ENCODE results near the gene SLX9. TPM values are rescaled to one million over a fixed set of nuclear protein-coding genes. Genes with fewer than 3 reads are reported as not detected.

The SLX9 gene
- total RNA-seq, 1 experiment from 2014 or later: 80.1 TPM

DNA sequence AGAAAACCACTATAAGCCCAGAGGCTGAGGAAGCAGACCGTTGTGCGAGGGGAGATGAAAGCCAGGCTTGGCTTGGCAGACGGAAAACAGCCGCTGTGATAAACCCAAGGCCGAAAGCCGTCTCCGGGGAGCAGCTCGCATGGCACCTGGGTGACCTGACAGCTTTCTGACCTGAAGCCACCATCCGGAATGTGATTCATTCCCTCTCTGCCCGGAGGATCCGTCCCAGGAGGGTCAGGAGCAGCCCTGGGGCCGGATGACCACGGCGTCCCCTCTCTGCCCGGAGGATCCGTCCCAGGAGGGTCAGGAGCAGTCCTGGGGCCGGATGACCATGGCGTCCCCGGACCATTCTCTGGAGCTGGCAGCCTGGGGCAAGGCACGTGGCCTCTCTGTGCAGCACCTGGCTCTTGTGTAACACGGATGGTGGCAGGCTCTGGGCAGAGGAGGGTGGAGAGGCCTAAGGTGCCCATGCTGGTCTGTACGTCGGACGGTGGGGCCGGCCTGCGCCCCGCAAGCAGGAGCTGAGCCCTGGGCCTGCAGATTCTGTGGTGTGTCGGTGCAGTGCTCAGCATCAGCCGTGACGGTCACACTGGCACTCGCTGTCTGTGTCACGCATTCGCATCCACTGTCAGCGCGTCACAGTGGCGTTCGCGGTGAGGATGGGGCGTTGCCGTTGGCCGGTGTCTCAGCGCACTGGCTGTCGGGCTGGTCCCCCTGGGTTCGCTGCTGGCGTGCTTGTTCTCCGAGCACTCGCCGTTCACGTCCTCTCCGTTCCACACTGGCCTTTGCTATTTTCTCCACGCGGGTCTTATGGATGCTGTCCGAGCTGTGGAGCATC is 50.3 kb downstream of the SLX9 start:
- BruUV-seq (replicated peaks): no TSS peak

DNA sequence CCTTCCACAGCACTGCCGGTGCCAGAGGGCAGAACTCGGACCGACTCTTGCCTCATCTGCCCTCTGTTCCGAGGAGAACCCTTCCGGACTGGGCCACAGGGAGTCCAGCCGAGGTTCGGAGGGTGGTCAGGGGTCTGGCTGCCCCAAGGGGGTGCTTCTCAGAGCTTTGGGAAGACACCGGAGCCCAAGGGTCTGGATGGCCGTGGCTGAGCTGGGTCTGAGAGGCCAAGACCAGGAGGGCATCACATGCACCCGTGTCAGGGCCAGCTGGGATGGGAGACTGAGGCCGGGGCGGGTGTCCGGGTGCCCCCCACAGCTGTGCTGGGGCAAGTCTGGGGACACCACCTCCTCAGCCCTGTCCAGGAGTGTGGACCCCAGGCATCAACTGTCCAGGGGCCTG is 51.1 kb downstream of the SLX9 start:
- ChIA-PET POLR2A (ENCODE audit: unreplicated experiment) (no interaction called here), CTCF (interaction anchor here (1.0 kb wide), 1 partner anchor 137 kb away, joined by 4 read pairs; no protein-coding TSS in a partner anchor)
- BruUV-seq (replicated peaks): no TSS peak
- no peaks in the 10 kb centered on the region for H3F3A ChIP-seq (ENCODE audit: low read length, unreplicated experiment)
- DNase-seq: no peak
- no peak overlapping the region for H3K4me3 ChIP-seq (ENCODE audit: low read length)
- intact Hi-C loops (cut with micrococcal nuclease): no loop called here
- H3K36me3 ChIP-seq (ENCODE audit: low read depth, low read length): no peaks in the 10 kb centered on the region
- H3K79me2 ChIP-seq (ENCODE audit: low read length): no peaks in the 10 kb centered on the region
- no peaks in the 10 kb centered on the region for H3K9me2 ChIP-seq (replicated peaks; ENCODE audit: low read length)
- H4K20me1 ChIP-seq (ENCODE audit: low read length): no peaks in the 10 kb centered on the region
- H3K4me1 ChIP-seq (ENCODE audit: insufficient read depth, low read length): no peaks in the 10 kb centered on the region
- no peaks in the 10 kb centered on the region for H3K9me3 ChIP-seq (ENCODE audit: low read length)
- ATAC-seq: no peak
- H3K4me2 ChIP-seq (ENCODE audit: low read length): no peak overlapping the region
- H3K9ac ChIP-seq (ENCODE audit: low read length): no peak overlapping the region
- TF ChIP-seq EZH2 (IDR thresholded peaks at IDR 0.05; ENCODE audit: low read length, unreplicated experiment): no peak
- TF ChIP-seq EZH2phosphoT487 (IDR thresholded peaks at IDR 0.05; ENCODE audit: borderline replicate concordance, low read length): no peak
- TF ChIP-seq, protein P1, sequence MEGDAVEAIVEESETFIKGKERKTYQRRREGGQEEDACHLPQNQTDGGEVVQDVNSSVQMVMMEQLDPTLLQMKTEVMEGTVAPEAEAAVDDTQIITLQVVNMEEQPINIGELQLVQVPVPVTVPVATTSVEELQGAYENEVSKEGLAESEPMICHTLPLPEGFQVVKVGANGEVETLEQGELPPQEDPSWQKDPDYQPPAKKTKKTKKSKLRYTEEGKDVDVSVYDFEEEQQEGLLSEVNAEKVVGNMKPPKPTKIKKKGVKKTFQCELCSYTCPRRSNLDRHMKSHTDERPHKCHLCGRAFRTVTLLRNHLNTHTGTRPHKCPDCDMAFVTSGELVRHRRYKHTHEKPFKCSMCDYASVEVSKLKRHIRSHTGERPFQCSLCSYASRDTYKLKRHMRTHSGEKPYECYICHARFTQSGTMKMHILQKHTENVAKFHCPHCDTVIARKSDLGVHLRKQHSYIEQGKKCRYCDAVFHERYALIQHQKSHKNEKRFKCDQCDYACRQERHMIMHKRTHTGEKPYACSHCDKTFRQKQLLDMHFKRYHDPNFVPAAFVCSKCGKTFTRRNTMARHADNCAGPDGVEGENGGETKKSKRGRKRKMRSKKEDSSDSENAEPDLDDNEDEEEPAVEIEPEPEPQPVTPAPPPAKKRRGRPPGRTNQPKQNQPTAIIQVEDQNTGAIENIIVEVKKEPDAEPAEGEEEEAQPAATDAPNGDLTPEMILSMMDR (conservative IDR thresholded peaks at IDR 0.05; ENCODE audit: low read depth, low read length): no peak
- no peak overlapping the region for H2AFZ ChIP-seq (ENCODE audit: low read length)
- no peaks in the 10 kb centered on the region for H3K27me3 ChIP-seq (ENCODE audit: low read length)
- no peak overlapping the region for H3K27ac ChIP-seq (ENCODE audit: low read length)

More for the DNA sequence above, 50.3 kb downstream of the SLX9 start:
- ATAC-seq: no peak
- Histone ChIP-seq H3K9me3 (ENCODE audit: low read length) (no peaks in the 10 kb centered on the region), H3K79me2 (ENCODE audit: low read length) (no peaks in the 10 kb centered on the region), H3K4me2 (ENCODE audit: low read length) (no peak overlapping the region), H3F3A (ENCODE audit: low read length, unreplicated experiment) (no peaks in the 10 kb centered on the region), H2AFZ (ENCODE audit: low read length) (no peak overlapping the region), H3K36me3 (ENCODE audit: low read depth, low read length) (no peaks in the 10 kb centered on the region), H3K9ac (ENCODE audit: low read length) (no peak overlapping the region), H3K4me3 (ENCODE audit: low read length) (no peak overlapping the region), H4K20me1 (ENCODE audit: low read length) (no peaks in the 10 kb centered on the region), H3K4me1 (ENCODE audit: insufficient read depth, low read length) (no peaks in the 10 kb centered on the region), H3K27me3 (ENCODE audit: low read length) (no peaks in the 10 kb centered on the region), H3K9me2 (replicated peaks; ENCODE audit: low read length) (no peaks in the 10 kb centered on the region), H3K27ac (ENCODE audit: low read length) (no peak overlapping the region)
- intact Hi-C loops (cut with micrococcal nuclease): no loop called here
- TF ChIP-seq EZH2 (IDR thresholded peaks at IDR 0.05; ENCODE audit: low read length, unreplicated experiment) (no peak), EZH2phosphoT487 (IDR thresholded peaks at IDR 0.05; ENCODE audit: borderline replicate concordance, low read length) (no peak)
- TF ChIP-seq, protein P1 (conservative IDR thresholded peaks at IDR 0.05; ENCODE audit: low read depth, low read length): no peak
- ChIA-PET POLR2A (ENCODE audit: unreplicated experiment) (no interaction called here), CTCF (no interaction called here)
- no peak for DNase-seq
